Measurements from ENCODE around the gene FRMD4A.
"Not testable (repeated sequence)": the region's sequence is repeated elsewhere in the genome, so short reads cannot be mapped to it uniquely, and the experiment has no call there.

Gene FRMD4A

GRCh38 chr10:14087566-14087965 is 243.2 kb downstream of the FRMD4A start:
- DNase-seq = no peak

- no peak for DNase-seq
Observed at GRCh38 chr10:14086596-14086995, 244.1 kb downstream of the FRMD4A start.

- DNase-seq = no peak
Observed at GRCh38 chr10:14084875-14085274, 245.8 kb downstream of the FRMD4A start.

GRCh38 chr10:14080795-14081194 is 249.9 kb downstream of the FRMD4A start:
- DNase-seq = no peak

GRCh38 chr10:14077430-14077829 is 253.3 kb downstream of the FRMD4A start:
- DNase-seq = no peak

GRCh38 chr10:14074062-14074884 is 256.5 kb downstream of the FRMD4A start:
- DNase-seq = no peak

GRCh38 chr10:14072541-14072940 is 258.2 kb downstream of the FRMD4A start:
- no peak for DNase-seq

GRCh38 chr10:14071956-14072355 is 258.8 kb downstream of the FRMD4A start:
- no peak for DNase-seq

- DNase-seq = no peak
Observed at GRCh38 chr10:14068601-14069250, 262.0 kb downstream of the FRMD4A start.

GRCh38 chr10:14067638-14068037 is 263.1 kb downstream of the FRMD4A start:
- DNase-seq = not testable (repeated sequence)

GRCh38 chr10:14066106-14066505 is 264.6 kb downstream of the FRMD4A start:
- no peak for DNase-seq

- no peak for DNase-seq
Observed at GRCh38 chr10:14063531-14064285, 267.0 kb downstream of the FRMD4A start.

- no peak for DNase-seq
Observed at GRCh38 chr10:14062528-14063260, 268.0 kb downstream of the FRMD4A start.

GRCh38 chr10:14060320-14061070 is 270.2 kb downstream of the FRMD4A start:
- no peak for DNase-seq

GRCh38 chr10:14056610-14057332 is 274.0 kb downstream of the FRMD4A start:
- no peak for DNase-seq

GRCh38 chr10:14052931-14053330 is 277.8 kb downstream of the FRMD4A start:
- no peak for DNase-seq

GRCh38 chr10:14050598-14050997 is 280.1 kb downstream of the FRMD4A start:
- no peak for DNase-seq

GRCh38 chr10:14048930-14049613 is 281.7 kb downstream of the FRMD4A start:
- no peak for DNase-seq

- DNase-seq = no peak
Observed at GRCh38 chr10:14047431-14047830, 283.3 kb downstream of the FRMD4A start.

GRCh38 chr10:14042051-14042450 is 288.7 kb downstream of the FRMD4A start:
- DNase-seq = not testable (repeated sequence)

Data from NCI-H1436 (cell line).